Measurements from ENCODE around the gene PRRX2. TPM values are rescaled to one million over a fixed set of nuclear protein-coding genes. Genes with fewer than 3 reads are reported as not detected.

Gene PRRX2
- total RNA-seq, 4 donors from 2014 or later, result 0.75 to 1.7 (median 1.6) TPM; not detected in 1

DNA sequence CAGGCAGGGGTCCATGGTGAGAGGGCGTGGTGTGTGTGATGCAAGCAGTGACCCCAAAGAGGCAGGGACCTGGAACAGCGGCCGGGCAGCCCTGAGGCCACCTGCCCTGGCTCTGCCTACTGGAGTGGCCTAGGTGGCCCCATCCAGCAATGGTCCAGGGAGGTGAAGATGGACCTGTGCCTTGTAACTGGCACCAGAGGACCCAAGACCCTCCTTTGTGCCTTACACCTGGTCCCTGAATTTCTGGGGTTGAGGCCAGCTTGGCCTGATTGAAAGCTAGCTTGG lies 44.7 kb downstream of the PRRX2 start:
- no peak for TF ChIP-seq POLR2A (IDR thresholded peaks at IDR 0.05)
- TF ChIP-seq, protein P1, sequence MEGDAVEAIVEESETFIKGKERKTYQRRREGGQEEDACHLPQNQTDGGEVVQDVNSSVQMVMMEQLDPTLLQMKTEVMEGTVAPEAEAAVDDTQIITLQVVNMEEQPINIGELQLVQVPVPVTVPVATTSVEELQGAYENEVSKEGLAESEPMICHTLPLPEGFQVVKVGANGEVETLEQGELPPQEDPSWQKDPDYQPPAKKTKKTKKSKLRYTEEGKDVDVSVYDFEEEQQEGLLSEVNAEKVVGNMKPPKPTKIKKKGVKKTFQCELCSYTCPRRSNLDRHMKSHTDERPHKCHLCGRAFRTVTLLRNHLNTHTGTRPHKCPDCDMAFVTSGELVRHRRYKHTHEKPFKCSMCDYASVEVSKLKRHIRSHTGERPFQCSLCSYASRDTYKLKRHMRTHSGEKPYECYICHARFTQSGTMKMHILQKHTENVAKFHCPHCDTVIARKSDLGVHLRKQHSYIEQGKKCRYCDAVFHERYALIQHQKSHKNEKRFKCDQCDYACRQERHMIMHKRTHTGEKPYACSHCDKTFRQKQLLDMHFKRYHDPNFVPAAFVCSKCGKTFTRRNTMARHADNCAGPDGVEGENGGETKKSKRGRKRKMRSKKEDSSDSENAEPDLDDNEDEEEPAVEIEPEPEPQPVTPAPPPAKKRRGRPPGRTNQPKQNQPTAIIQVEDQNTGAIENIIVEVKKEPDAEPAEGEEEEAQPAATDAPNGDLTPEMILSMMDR (IDR thresholded peaks at IDR 0.05 in 4 of 5, conservative IDR thresholded peaks at IDR 0.05 in 1 of 5), result no peak
- Histone ChIP-seq H3K27ac (no peak overlapping the region), H3K36me3 (no peaks in the 10 kb centered on the region), H3K9me3 (no peaks in the 10 kb centered on the region), H3K4me3 (no peak overlapping the region), H3K4me1 (no peaks in the 10 kb centered on the region), H3K27me3 (peaks cover 4 to 12% (median 4%) of the 10 kb centered on the region in 3 donors)
- ATAC-seq (no peak), DNase-seq (no peak)
- intact Hi-C loops (cut with DNase I; ENCODE audit: low total_unique reads) (no loop called here), in situ Hi-C loops (cut with MboI; ENCODE audit: low sequenced_read_pairs in 4 of 4) (no loop called here)

DNA sequence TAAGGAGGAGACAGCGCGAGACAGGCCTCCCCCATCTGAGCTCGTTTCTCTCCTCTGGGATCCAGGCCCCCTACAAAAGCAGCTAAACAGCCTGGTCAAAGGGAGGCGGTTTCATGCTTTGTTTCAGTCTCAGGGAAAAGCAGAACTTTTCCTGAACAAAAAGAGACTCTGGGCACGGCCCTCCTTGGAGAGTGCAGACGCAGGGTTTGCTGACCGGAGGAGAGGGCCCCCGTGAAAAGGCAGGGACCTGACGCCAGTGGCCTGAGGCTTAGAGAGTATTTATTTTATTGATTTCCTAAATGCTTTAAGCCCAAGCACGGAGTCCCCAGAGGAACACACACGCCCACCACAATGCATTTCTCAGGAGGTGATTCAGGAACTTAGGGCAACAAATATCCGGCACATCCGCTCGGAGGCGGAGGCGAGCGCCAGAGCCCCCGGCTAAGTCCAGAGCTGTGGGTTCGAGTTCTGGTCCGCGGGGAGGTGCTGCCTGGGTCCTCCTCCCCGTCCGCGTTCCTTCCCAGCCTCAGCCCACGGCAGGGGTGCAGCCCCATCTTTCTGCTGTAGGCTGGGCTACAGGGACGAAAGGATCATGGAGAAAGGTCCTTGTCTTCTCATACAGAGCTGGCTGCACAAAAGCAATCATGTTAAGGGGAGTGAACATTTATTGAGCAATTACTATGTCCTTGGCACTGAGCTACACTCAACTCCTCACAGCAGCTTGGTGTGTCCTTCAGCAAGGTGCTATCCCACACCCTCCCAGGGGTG lies 47.4 kb downstream of the PRRX2 start:
- no peak for ATAC-seq
- Histone ChIP-seq H3K27me3 (peaks cover 4 to 12% (median 7%) of the 10 kb centered on the region in 3 donors), H3K9me3 (no peaks in the 10 kb centered on the region), H3K4me1 (no peaks in the 10 kb centered on the region), H3K27ac (peak overlapping the region in 2 of 4 donors; percentile 8 to 43), H3K4me3 (peak overlapping the region in 1 of 4 donors; percentile 27), H3K36me3 (no peaks in the 10 kb centered on the region)
- in situ Hi-C loops (cut with MboI; ENCODE audit: low sequenced_read_pairs in 4 of 4), result no loop called here
- intact Hi-C loops (cut with DNase I; ENCODE audit: low total_unique reads), result no loop called here
- TF ChIP-seq POLR2A (IDR thresholded peaks at IDR 0.05), result no peak
- TF ChIP-seq, protein P1 (IDR thresholded peaks at IDR 0.05 in 4 of 5, conservative IDR thresholded peaks at IDR 0.05 in 1 of 5), result no peak
- DNase-seq, result no peak

DNA sequence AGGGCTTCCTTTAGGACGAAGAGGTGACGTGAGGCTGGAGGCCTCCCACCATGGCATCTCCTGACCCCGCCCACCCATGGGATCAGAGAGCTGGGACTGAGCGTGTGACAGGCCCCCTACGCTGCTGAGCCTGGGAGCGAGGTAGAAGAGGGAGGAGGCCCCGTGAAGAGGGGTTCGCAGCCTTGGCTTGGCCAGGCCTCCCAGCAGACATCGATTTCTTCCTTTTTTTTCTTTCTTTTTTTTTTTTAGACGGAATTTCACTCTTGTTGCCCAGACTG lies 47.9 kb downstream of the PRRX2 start:
- no peaks in the 10 kb centered on the region for H3K4me1 ChIP-seq

DNA sequence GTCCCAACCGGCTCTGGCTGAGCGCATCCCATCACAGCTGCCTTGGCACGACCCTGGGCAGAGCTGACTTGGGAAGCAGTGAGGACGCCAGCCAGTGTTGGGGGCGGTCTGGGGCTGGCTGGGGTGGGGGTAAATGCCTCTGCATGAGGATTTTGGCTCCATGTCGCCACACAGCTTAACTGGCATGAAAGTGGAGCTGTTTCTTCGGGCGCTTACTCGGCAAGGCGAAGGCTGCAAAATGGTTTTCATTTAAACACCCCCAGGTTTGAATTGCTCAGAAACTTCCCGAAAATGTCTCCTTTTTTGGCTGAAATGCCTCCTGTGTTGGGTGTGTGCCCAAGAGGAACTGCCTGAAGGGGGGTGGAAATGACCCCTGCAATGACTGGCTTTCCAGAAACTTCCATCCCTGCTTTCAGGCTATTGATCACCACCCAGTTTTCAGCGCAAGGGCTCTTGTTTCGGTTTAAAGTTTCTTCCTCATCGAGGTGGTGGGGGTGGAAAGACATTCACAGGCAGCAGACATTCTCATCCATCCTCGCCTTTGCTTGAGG lies 49.1 kb downstream of the PRRX2 start:
- Histone ChIP-seq H3K9me3 (no peaks in the 10 kb centered on the region), H3K27ac (no peak overlapping the region), H3K4me3 (no peak overlapping the region), H3K27me3 (peaks cover 4 to 18% (median 13%) of the 10 kb centered on the region in 3 donors), H3K4me1 (no peaks in the 10 kb centered on the region), H3K36me3 (no peaks in the 10 kb centered on the region)
- in situ Hi-C loops (cut with MboI; ENCODE audit: low sequenced_read_pairs in 4 of 4), result no loop called here
- DNase-seq (no peak), ATAC-seq (no peak)
- intact Hi-C loops (cut with DNase I; ENCODE audit: low total_unique reads), result no loop called here
- TF ChIP-seq POLR2A (IDR thresholded peaks at IDR 0.05), result no peak
- TF ChIP-seq, protein P1 (IDR thresholded peaks at IDR 0.05 in 4 of 5, conservative IDR thresholded peaks at IDR 0.05 in 1 of 5), result no peak

More for the DNA sequence above, 47.9 kb downstream of the PRRX2 start:
- Histone ChIP-seq H3K4me3 (no peak overlapping the region), H3K27ac (no peak overlapping the region), H3K9me3 (no peaks in the 10 kb centered on the region), H3K36me3 (no peaks in the 10 kb centered on the region), H3K27me3 (peaks cover 4 to 12% (median 7%) of the 10 kb centered on the region in 3 donors)
- TF ChIP-seq POLR2A (IDR thresholded peaks at IDR 0.05), result no peak
- TF ChIP-seq, protein P1 (IDR thresholded peaks at IDR 0.05 in 4 of 5, conservative IDR thresholded peaks at IDR 0.05 in 1 of 5), result no peak
- DNase-seq, result no peak
- ATAC-seq, result no peak
- intact Hi-C loops (cut with DNase I; ENCODE audit: low total_unique reads) (no loop called here), in situ Hi-C loops (cut with MboI; ENCODE audit: low sequenced_read_pairs in 4 of 4) (no loop called here)

All from gastrocnemius medialis (tissue), 4 donors.